PC-9 (cell line): Measurements from ENCODE around the gene SIGLEC11. TPM values are rescaled to one million over a fixed set of nuclear protein-coding genes. Genes with fewer than 3 reads are reported as not detected.
A peak's percentile ranks its signal among the peaks of the same experiment; 100 is the strongest.

ENCODE experiments used
- BruUV-seq: library from RNA; stranded (reverse); fragments of 400-500 nt; replicated peaks from 2 replicates; lab custom pipeline; 2021; lab: Mats Ljungman, UMichigan
- CTCF ChIA-PET: fragments of 300-600 bp; sonication (Branson Sonifier 250); formaldehyde crosslinking; loops from one replicate; lab custom pipeline; 2022; ENCODE audit warnings: antibody characterized with exemption; lab: Charles Lee
- POLR2A ChIA-PET: fragments of 300-600 bp; sonication (Branson Sonifier 250); formaldehyde crosslinking; loops from one replicate; lab custom pipeline; 2022; ENCODE audit warnings: antibody characterized with exemption; ENCODE audit not compliant: unreplicated experiment; lab: Charles Lee
- DNase-seq, 2 experiments: peaks; one replicate each; pipeline versions ENCODE4 v3.0.0 to v3.0.0-alpha.2; 2015 to 2022; ENCODE audit warnings: mixed read lengths in 1 of 2
- H2AFZ ChIP-seq: fragments of 200-600 bp; sonication (generic); 2 replicates; pipeline ENCODE4 v1.8.1; 2017; ENCODE audit warnings: antibody characterized with exemption
- H3F3A ChIP-seq: fragments of 200-600 bp; sonication (generic); 2 replicates; pipeline ENCODE4 v1.8.1; 2017; ENCODE audit warnings: antibody characterized with exemption, mild to moderate bottlenecking, low read depth; ENCODE audit not compliant: insufficient read depth
- H3K27ac ChIP-seq: fragments of 200-600 bp; sonication (generic); 2 replicates; pipeline ENCODE4 v1.6.1; 2016; ENCODE audit warnings: mixed run types
- H3K27me3 ChIP-seq: fragments of 200-600 bp; sonication (generic); 2 replicates; pipeline ENCODE4 v1.6.1; 2016; ENCODE audit warnings: low read depth, mixed run types; ENCODE audit not compliant: insufficient read depth
- H3K36me3 ChIP-seq: fragments of 200-600 bp; sonication (generic); 2 replicates; pipeline ENCODE4 v1.6.1; 2016; ENCODE audit warnings: low read depth, mixed run types
- H3K4me1 ChIP-seq: fragments of 200-600 bp; sonication (generic); replicated peaks from 2 replicates; pipeline ENCODE4 v1.6.1; 2016; ENCODE audit warnings: mixed run types; ENCODE audit not compliant: insufficient read depth
- H3K4me2 ChIP-seq: fragments of 200-600 bp; sonication (generic); 2 replicates; pipeline ENCODE4 v1.6.1; 2017; ENCODE audit warnings: mixed run types
- H3K4me3 ChIP-seq: fragments of 200-600 bp; sonication (generic); 2 replicates; pipeline ENCODE4 v1.6.1; 2016; ENCODE audit warnings: mixed run types
- H3K79me2 ChIP-seq: fragments of 200-600 bp; sonication (generic); 2 replicates; pipeline ENCODE4 v1.6.1; 2017; ENCODE audit warnings: low read depth, mixed run types
- H3K9me2 ChIP-seq: fragments of 200-600 bp; sonication (generic); 2 replicates; pipeline ENCODE4 v1.8.1; 2017; ENCODE audit warnings: mild to moderate bottlenecking; ENCODE audit not compliant: insufficient read depth
- H3K9me3 ChIP-seq: fragments of 200-600 bp; sonication (generic); 2 replicates; pipeline ENCODE4 v1.8.1; 2016; ENCODE audit warnings: low read depth; ENCODE audit not compliant: insufficient read depth
- H4K20me1 ChIP-seq: fragments of 200-600 bp; sonication (generic); 2 replicates; pipeline ENCODE4 v1.8.1; 2017; ENCODE audit not compliant: insufficient read depth
- EZH2 ChIP-seq: fragments of 200-600 bp; sonication (generic); IDR thresholded peaks from 2 replicates; pipeline ENCODE4 v1.8.0; 2017; ENCODE audit warnings: antibody characterized with exemption, low read depth
- intact Hi-C: fragments of 100-400 bp; cut with micrococcal nuclease; formaldehyde crosslinking; loops from one replicate; pipeline ENCODE4 v1.10.0; 2022; ENCODE audit not compliant: unreplicated experiment
- total RNA-seq: library from RNA; stranded (reverse); gene quantifications from 2 replicates; pipeline ENCODE4 v1.2.3, GENCODE V29; 2021
- TF ChIP-seq, protein P1 (sequence below): fragments of 200-600 bp; sonication (generic); conservative IDR thresholded peaks from 2 replicates; pipeline ENCODE4 v1.6.1; 2017; ENCODE audit warnings: mixed run types, antibody characterized with exemption, mild to moderate bottlenecking, moderate library complexity

The SIGLEC11 gene
- total RNA-seq, 1 experiment from 2014 or later, result not detected

DNA sequence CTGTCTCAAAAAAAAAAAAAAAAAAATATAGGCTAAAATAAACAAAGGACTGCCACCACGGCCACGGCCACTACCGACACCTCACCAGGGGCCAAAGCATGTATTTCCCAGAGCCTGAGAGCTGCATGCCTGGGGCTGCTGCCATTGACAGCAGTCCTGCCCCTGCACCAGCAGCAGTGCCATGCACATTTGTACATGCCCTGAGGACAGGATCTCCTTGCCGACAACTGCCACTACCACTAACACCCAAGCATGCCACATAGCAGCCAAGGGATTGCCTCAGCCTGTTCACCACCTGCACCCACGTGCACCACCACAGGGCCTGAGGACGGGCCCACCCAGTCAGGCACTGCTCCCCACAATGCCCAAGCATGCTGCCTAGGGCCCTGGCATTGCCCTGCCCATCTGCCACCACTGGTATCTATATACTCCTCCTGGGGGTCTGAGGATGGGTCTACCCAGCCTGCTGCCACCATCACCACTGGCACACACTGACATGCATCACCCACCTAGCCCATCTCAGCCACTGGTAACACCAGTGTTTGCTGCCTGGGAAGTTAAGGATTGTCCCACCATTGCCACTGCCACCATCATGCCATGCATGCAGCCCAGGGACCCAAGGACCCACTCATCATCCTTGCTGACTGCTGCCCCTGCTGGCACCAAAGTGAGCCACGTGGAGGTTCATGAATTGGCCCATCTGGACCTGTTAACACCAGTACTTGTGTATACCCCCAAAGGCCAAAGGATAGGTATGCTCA lies 21.1 kb downstream of the SIGLEC11 start:
- no peak overlapping the region for H3K4me2 ChIP-seq
- no peaks in the 10 kb centered on the region for H3K36me3 ChIP-seq
- DNase-seq, result no peak
- no peaks in the 10 kb centered on the region for H3K9me3 ChIP-seq
- POLR2A ChIA-PET, result no interaction called here
- H4K20me1 ChIP-seq, result peaks cover 6% of the 10 kb centered on the region; the same call in 1 of the 2 replicates
- peaks cover 12% of the 10 kb centered on the region; the same call in 1 of the 2 replicates for H3F3A ChIP-seq
- H3K27me3 ChIP-seq, result no peaks in the 10 kb centered on the region
- H3K9me2 ChIP-seq, result no peaks in the 10 kb centered on the region
- H3K79me2 ChIP-seq, result no peaks in the 10 kb centered on the region
- no peak overlapping the region for H2AFZ ChIP-seq
- intact Hi-C loops, result no loop called here
- H3K27ac ChIP-seq, result no peak overlapping the region
- BruUV-seq, result no TSS peak
- CTCF ChIA-PET, result interaction anchor here (0.7 kb wide), 1 partner anchor 14 kb away, joined by 3 read pairs; no protein-coding TSS in a partner anchor
- no peak for TF ChIP-seq EZH2
- TF ChIP-seq, protein P1, sequence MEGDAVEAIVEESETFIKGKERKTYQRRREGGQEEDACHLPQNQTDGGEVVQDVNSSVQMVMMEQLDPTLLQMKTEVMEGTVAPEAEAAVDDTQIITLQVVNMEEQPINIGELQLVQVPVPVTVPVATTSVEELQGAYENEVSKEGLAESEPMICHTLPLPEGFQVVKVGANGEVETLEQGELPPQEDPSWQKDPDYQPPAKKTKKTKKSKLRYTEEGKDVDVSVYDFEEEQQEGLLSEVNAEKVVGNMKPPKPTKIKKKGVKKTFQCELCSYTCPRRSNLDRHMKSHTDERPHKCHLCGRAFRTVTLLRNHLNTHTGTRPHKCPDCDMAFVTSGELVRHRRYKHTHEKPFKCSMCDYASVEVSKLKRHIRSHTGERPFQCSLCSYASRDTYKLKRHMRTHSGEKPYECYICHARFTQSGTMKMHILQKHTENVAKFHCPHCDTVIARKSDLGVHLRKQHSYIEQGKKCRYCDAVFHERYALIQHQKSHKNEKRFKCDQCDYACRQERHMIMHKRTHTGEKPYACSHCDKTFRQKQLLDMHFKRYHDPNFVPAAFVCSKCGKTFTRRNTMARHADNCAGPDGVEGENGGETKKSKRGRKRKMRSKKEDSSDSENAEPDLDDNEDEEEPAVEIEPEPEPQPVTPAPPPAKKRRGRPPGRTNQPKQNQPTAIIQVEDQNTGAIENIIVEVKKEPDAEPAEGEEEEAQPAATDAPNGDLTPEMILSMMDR, result no peak; the same call in 1 of the 2 replicates
- peaks cover 13% of the 10 kb centered on the region for H3K4me1 ChIP-seq
- H3K4me3 ChIP-seq, result no peak overlapping the region

DNA sequence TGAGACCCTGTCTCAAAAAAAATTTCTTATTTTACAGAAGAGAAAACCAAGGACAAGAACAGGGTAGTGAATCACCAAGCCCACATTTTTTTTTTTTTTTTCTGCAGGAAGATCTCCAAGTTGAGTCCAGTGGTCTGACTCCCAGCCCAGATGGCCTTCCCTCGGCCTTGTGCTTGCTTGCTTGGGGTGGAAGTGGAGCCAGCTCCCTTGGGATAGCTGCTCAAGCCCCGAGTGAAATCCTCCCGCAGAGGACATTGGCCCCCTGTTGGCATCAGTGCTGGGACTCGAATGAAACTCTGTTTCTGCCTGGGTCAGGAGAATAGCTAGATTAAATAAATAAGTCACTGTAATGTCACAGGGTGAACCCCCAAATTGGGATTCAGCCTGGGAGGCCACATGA lies 22.3 kb downstream of the SIGLEC11 start:
- Histone ChIP-seq H3K9me3 (no peaks in the 10 kb centered on the region), H3K79me2 (no peaks in the 10 kb centered on the region), H3K4me2 (no peak overlapping the region), H3K36me3 (no peaks in the 10 kb centered on the region), H2AFZ (no peak overlapping the region), H3K9me2 (no peaks in the 10 kb centered on the region), H3K27ac (no peak overlapping the region), H3K4me3 (no peak overlapping the region), H3K27me3 (no peaks in the 10 kb centered on the region), H3F3A (peaks cover 12% of the 10 kb centered on the region; the same call in 1 of the 2 replicates), H3K4me1 (peaks cover 13% of the 10 kb centered on the region), H4K20me1 (peaks cover 6% of the 10 kb centered on the region; the same call in 1 of the 2 replicates)
- CTCF ChIA-PET, result no interaction called here
- POLR2A ChIA-PET, result no interaction called here
- no peak for DNase-seq
- no peak for TF ChIP-seq EZH2
- TF ChIP-seq, protein P1, result no peak
- intact Hi-C loops, result no loop called here
- no TSS peak for BruUV-seq

DNA sequence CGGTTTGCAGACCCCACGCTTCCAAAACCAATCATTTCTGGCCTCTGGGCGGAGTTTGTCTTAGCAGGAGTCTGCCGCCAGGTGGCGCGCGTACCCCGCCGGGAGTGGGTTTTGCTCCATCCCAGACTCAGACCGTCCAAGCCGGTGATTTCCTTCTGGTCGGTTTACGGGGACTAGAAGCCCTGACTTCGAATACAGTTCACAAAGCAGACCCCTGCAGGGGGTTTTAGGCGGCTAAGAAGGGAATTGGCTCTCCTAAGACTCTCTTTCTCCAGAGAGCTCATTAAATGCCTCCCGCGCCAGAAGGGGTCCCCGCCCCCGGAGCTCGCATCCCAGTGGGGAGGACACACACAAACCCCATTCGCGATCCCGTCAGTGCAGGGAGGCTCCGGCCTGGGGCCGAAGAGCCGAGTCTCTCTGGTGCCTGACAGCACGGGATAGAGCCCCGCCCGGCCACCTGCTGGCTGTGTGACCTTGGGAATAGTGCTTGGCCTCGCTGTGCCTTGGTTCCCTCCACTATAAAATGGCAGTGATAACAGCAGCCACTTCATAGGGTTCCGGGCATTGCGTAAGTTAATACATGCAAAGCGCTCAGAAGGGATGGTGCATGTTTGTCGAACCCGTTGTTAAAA lies 23.1 kb downstream of the SIGLEC11 start:
- CTCF ChIA-PET, result no interaction called here
- intact Hi-C loops, result loop anchor here (1.0 kb wide), 1 partner anchor 45 kb away; no protein-coding TSS in a partner anchor
- no peaks in the 10 kb centered on the region for H3K27me3 ChIP-seq
- H4K20me1 ChIP-seq, result peaks cover 6% of the 10 kb centered on the region; the same call in 1 of the 2 replicates
- peak; percentile 51 to 73 for DNase-seq
- no peak overlapping the region for H3K27ac ChIP-seq
- peak overlapping the region; percentile 65 for H3K4me2 ChIP-seq
- POLR2A ChIA-PET, result no interaction called here
- no TSS peak for BruUV-seq
- peak overlapping the region; percentile 9; the same call in 1 of the 2 replicates for H3K4me3 ChIP-seq
- no peaks in the 10 kb centered on the region for H3K9me2 ChIP-seq
- H3F3A ChIP-seq, result peaks cover 10% of the 10 kb centered on the region; the same call in 1 of the 2 replicates
- H3K79me2 ChIP-seq, result no peaks in the 10 kb centered on the region
- no peaks in the 10 kb centered on the region for H3K36me3 ChIP-seq
- no peaks in the 10 kb centered on the region for H3K9me3 ChIP-seq
- H3K4me1 ChIP-seq, result peaks cover 13% of the 10 kb centered on the region
- no peak overlapping the region for H2AFZ ChIP-seq
- TF ChIP-seq, protein P1, result peak; percentile 99
- TF ChIP-seq EZH2, result no peak
